ENCODE results near the gene FBXL16.

FBXL16 gene

GRCh38 chr16:716200-716568, 10.6 kb upstream of the FBXL16 start:
- WGBS (ENCODE audit: extremely low coverage, insufficient coverage, insufficient read length), result no CpG with 5 or more reads among the region's 12 CpGs
- H3K23ac ChIP-seq (ENCODE audit: low read length), result no peak overlapping the region

GRCh38 chr16:715477-716199, 10.0 kb upstream of the FBXL16 start:
- Histone ChIP-seq H2BK12ac (ENCODE audit: low read length) (no peak overlapping the region), H3K14ac (ENCODE audit: low read length) (no peak overlapping the region), H3K4me3 (ENCODE audit: low read depth, low read length) (peak overlapping the region; percentile 67), H3K36me3 (ENCODE audit: control insufficient read depth in 1 of 2, insufficient read depth in 2 of 2, low read length in 2 of 2) (no peaks in the 10 kb centered on the region), H3K4ac (ENCODE audit: low read depth, low read length) (no peak overlapping the region), H3K79me1 (ENCODE audit: low read length) (peaks cover 4% of the 10 kb centered on the region), H3K23ac (ENCODE audit: low read length) (no peak overlapping the region), H2BK5ac (ENCODE audit: low read depth, low read length, poor library complexity) (no peak overlapping the region), H3K27me3 (ENCODE audit: insufficient read depth, low read length) (peaks cover 12% of the 10 kb centered on the region), H2AK5ac (ENCODE audit: low read length) (no peak overlapping the region), H3K9ac (ENCODE audit: low read length) (no peak overlapping the region), H4K12ac (ENCODE audit: low read depth, low read length) (no peak overlapping the region), H3K4me1 (ENCODE audit: control insufficient read depth in 1 of 2, insufficient read depth in 2 of 2, low read length in 2 of 2) (peaks cover 24 to 28% of the 10 kb centered on the region in 2 experiments), H2AFZ (ENCODE audit: insufficient read depth, low read length, poor library complexity) (no peak overlapping the region), H3K9me3 (ENCODE audit: insufficient read depth, low read depth, low read length) (peaks cover 12% of the 10 kb centered on the region), H2BK120ac (ENCODE audit: insufficient read depth, low read length, poor library complexity) (no peak overlapping the region), H4K8ac (ENCODE audit: low read depth, low read length) (peak overlapping the region; percentile 40), H3K79me2 (ENCODE audit: control insufficient read depth, insufficient read depth, low read length, poor library complexity) (peaks cover 2% of the 10 kb centered on the region), H4K91ac (ENCODE audit: low read depth, low read length) (no peak overlapping the region), H3K18ac (ENCODE audit: low read length) (no peak overlapping the region), H3K4me2 (ENCODE audit: low read length) (peak overlapping the region; percentile 93), H3K27ac (ENCODE audit: low read depth, low read length) (no peak overlapping the region)
- DNase-seq, result no peak
- WGBS (ENCODE audit: extremely low coverage, insufficient coverage, insufficient read length), result no CpG with 5 or more reads among the region's 74 CpGs

More at GRCh38 chr16:716200-716568, 10.6 kb upstream of the FBXL16 start:
- Histone ChIP-seq H3K4me1 (ENCODE audit: control insufficient read depth in 1 of 2, insufficient read depth in 2 of 2, low read length in 2 of 2) (peaks cover 24 to 30% of the 10 kb centered on the region in 2 experiments), H2BK120ac (ENCODE audit: insufficient read depth, low read length, poor library complexity) (no peak overlapping the region), H3K14ac (ENCODE audit: low read length) (no peak overlapping the region), H3K79me2 (ENCODE audit: control insufficient read depth, insufficient read depth, low read length, poor library complexity) (peaks cover 6% of the 10 kb centered on the region), H2BK5ac (ENCODE audit: low read depth, low read length, poor library complexity) (no peak overlapping the region), H4K12ac (ENCODE audit: low read depth, low read length) (no peak overlapping the region), H2BK12ac (ENCODE audit: low read length) (no peak overlapping the region), H2AFZ (ENCODE audit: insufficient read depth, low read length, poor library complexity) (no peak overlapping the region), H3K36me3 (ENCODE audit: control insufficient read depth in 1 of 2, insufficient read depth in 2 of 2, low read length in 2 of 2) (no peaks in the 10 kb centered on the region), H3K18ac (ENCODE audit: low read length) (no peak overlapping the region), H4K91ac (ENCODE audit: low read depth, low read length) (no peak overlapping the region), H3K4me2 (ENCODE audit: low read length) (no peak overlapping the region), H3K4me3 (ENCODE audit: low read depth, low read length) (no peak overlapping the region), H2AK5ac (ENCODE audit: low read length) (no peak overlapping the region), H3K9ac (ENCODE audit: low read length) (no peak overlapping the region), H4K8ac (ENCODE audit: low read depth, low read length) (no peak overlapping the region), H3K4ac (ENCODE audit: low read depth, low read length) (no peak overlapping the region), H3K27ac (ENCODE audit: low read depth, low read length) (no peak overlapping the region), H3K79me1 (ENCODE audit: low read length) (peaks cover 9% of the 10 kb centered on the region), H3K9me3 (ENCODE audit: insufficient read depth, low read depth, low read length) (peaks cover 12% of the 10 kb centered on the region), H3K27me3 (ENCODE audit: insufficient read depth, low read length) (peaks cover 12% of the 10 kb centered on the region)
- no peak for DNase-seq

- no peak within 1 kb of the TSS for H2BK120ac ChIP-seq (ENCODE audit: insufficient read depth, low read length, poor library complexity)
- no peak within 1 kb of the TSS for H2AFZ ChIP-seq (ENCODE audit: insufficient read depth, low read length, poor library complexity)
- H3K4me2 ChIP-seq (ENCODE audit: low read length), result peak within 1 kb of the TSS; percentile 93
- no peak within 1 kb of the TSS for H3K18ac ChIP-seq (ENCODE audit: low read length)
- H3K36me3 ChIP-seq (ENCODE audit: control insufficient read depth in 1 of 2, insufficient read depth in 2 of 2, low read length in 2 of 2), result no peaks in the 10 kb centered on the region
- no peak within 1 kb of the TSS for H2BK5ac ChIP-seq (ENCODE audit: low read depth, low read length, poor library complexity)
- peak within 1 kb of the TSS; percentile 20 for H4K91ac ChIP-seq (ENCODE audit: low read depth, low read length)
- H3K79me2 ChIP-seq (ENCODE audit: control insufficient read depth, insufficient read depth, low read length, poor library complexity), result no peaks in the 10 kb centered on the region
- peak within 1 kb of the TSS; percentile 67 for H3K4me3 ChIP-seq (ENCODE audit: low read depth, low read length)
- H2BK12ac ChIP-seq (ENCODE audit: low read length), result no peak within 1 kb of the TSS
- H3K9ac ChIP-seq (ENCODE audit: low read length), result no peak within 1 kb of the TSS
- H3K27ac ChIP-seq (ENCODE audit: low read depth, low read length), result peak within 1 kb of the TSS; percentile 29
- H2AK5ac ChIP-seq (ENCODE audit: low read length), result no peak within 1 kb of the TSS
- no peak within 1 kb of the TSS for H3K4ac ChIP-seq (ENCODE audit: low read depth, low read length)
- no peak within 1 kb of the TSS for H3K14ac ChIP-seq (ENCODE audit: low read length)
- peak; percentile 86 to 93 for DNase-seq
- H3K4me1 ChIP-seq (ENCODE audit: control insufficient read depth in 1 of 2, insufficient read depth in 2 of 2, low read length in 2 of 2), result peaks cover 20% of the 10 kb centered on the region in 2 experiments
- H4K8ac ChIP-seq (ENCODE audit: low read depth, low read length), result peak within 1 kb of the TSS; percentile 74
- H3K9me3 ChIP-seq (ENCODE audit: insufficient read depth, low read depth, low read length), result peaks cover 12% of the 10 kb centered on the region
- peaks cover 12% of the 10 kb centered on the region for H3K27me3 ChIP-seq (ENCODE audit: insufficient read depth, low read length)
- H4K12ac ChIP-seq (ENCODE audit: low read depth, low read length), result no peak within 1 kb of the TSS
- WGBS (ENCODE audit: extremely low coverage, insufficient coverage, insufficient read length), result no CpG with 5 or more reads among the region's 108 CpGs
- peaks cover 2% of the 10 kb centered on the region for H3K79me1 ChIP-seq (ENCODE audit: low read length)
- no peak within 1 kb of the TSS for H3K23ac ChIP-seq (ENCODE audit: low read length)
These were observed 9.2 kb upstream of the FBXL16 start, which contains the start of gene METRN for GRCh38 chr16:714558-715476. TSS of gene METRN (plus strand) at chr16:715118. CDS start at chr16:715290, 172 bp downstream.

GRCh38 chr16:714079-714478, 8.5 kb upstream of the FBXL16 start:
- H3K4me2 ChIP-seq (ENCODE audit: low read length), result no peak overlapping the region
- H3K14ac ChIP-seq (ENCODE audit: low read length), result no peak overlapping the region
- no peak overlapping the region for H2AFZ ChIP-seq (ENCODE audit: insufficient read depth, low read length, poor library complexity)
- H3K9me3 ChIP-seq (ENCODE audit: insufficient read depth, low read depth, low read length), result peaks cover 12% of the 10 kb centered on the region
- H3K4me3 ChIP-seq (ENCODE audit: low read depth, low read length), result no peak overlapping the region
- no peak overlapping the region for H3K18ac ChIP-seq (ENCODE audit: low read length)
- H3K4me1 ChIP-seq (ENCODE audit: control insufficient read depth in 1 of 2, insufficient read depth in 2 of 2, low read length in 2 of 2), result peaks cover 18 to 19% of the 10 kb centered on the region in 2 experiments
- H3K27ac ChIP-seq (ENCODE audit: low read depth, low read length), result peak overlapping the region; percentile 29
- no peak overlapping the region for H3K23ac ChIP-seq (ENCODE audit: low read length)
- no peak overlapping the region for H2BK12ac ChIP-seq (ENCODE audit: low read length)
- no peak overlapping the region for H3K4ac ChIP-seq (ENCODE audit: low read depth, low read length)
- H3K79me1 ChIP-seq (ENCODE audit: low read length), result peaks cover 2% of the 10 kb centered on the region
- H3K36me3 ChIP-seq (ENCODE audit: control insufficient read depth in 1 of 2, insufficient read depth in 2 of 2, low read length in 2 of 2), result no peaks in the 10 kb centered on the region
- no peaks in the 10 kb centered on the region for H3K79me2 ChIP-seq (ENCODE audit: control insufficient read depth, insufficient read depth, low read length, poor library complexity)
- no peak overlapping the region for H4K12ac ChIP-seq (ENCODE audit: low read depth, low read length)
- no CpG with 5 or more reads among the region's 11 CpGs for whole genome bisulfite sequencing (ENCODE audit: extremely low coverage, insufficient coverage, insufficient read length)
- no peak overlapping the region for H2BK120ac ChIP-seq (ENCODE audit: insufficient read depth, low read length, poor library complexity)
- no peak overlapping the region for H3K9ac ChIP-seq (ENCODE audit: low read length)
- H4K91ac ChIP-seq (ENCODE audit: low read depth, low read length), result peak overlapping the region; percentile 20
- H3K27me3 ChIP-seq (ENCODE audit: insufficient read depth, low read length), result peaks cover 12% of the 10 kb centered on the region
- no peak overlapping the region for H2BK5ac ChIP-seq (ENCODE audit: low read depth, low read length, poor library complexity)
- no peak overlapping the region for H2AK5ac ChIP-seq (ENCODE audit: low read length)
- H4K8ac ChIP-seq (ENCODE audit: low read depth, low read length), result peak overlapping the region; percentile 74
- peak; percentile 46 to 55 for DNase-seq
